Right renal pelvis (tissue), 4 donors: ENCODE measurements around the gene COX4I2. TPM values are rescaled to one million over a fixed set of nuclear protein-coding genes. Genes with fewer than 3 reads are reported as not detected.

Experiments
- DNase-seq, 4 donors: peaks; one replicate each; pipeline ENCODE4 v3.0.0-alpha.2; 2013; ENCODE audit warnings: low read depth in 4 of 4, low spot score in 3 of 4, missing footprints in 1 of 4
- polyA plus RNA-seq, 4 donors: library from polyadenylated mRNA; unstranded; fragments of 120-200 nt; gene quantifications; one replicate each; pipeline ENCODE4 v1.2.1, GENCODE V29; 2013; ENCODE audit not compliant: insufficient read length in 4 of 4

The COX4I2 gene
- polyA plus RNA-seq, 4 donors, result 1.8 to 3.2 (median 2.2) TPM

GRCh38 chr20:31673943-31674463 lies 36.3 kb downstream of the COX4I2 start:
- DNase-seq, result no peak

GRCh38 chr20:31674895-31675827 lies 37.4 kb downstream of the COX4I2 start:
- DNase-seq, result no peak

- no peak for DNase-seq
These were observed 38.3 kb downstream of the COX4I2 start for GRCh38 chr20:31675828-31676608.

GRCh38 chr20:31676609-31676989 lies 38.9 kb downstream of the COX4I2 start:
- no peak for DNase-seq

- DNase-seq, result no peak
These were observed 40.0 kb downstream of the COX4I2 start for GRCh38 chr20:31677553-31678260.

- no peak for DNase-seq
These were observed 41.0 kb downstream of the COX4I2 start for GRCh38 chr20:31678389-31679356.

GRCh38 chr20:31679357-31680285 lies 41.9 kb downstream of the COX4I2 start:
- DNase-seq, result no peak

GRCh38 chr20:31680286-31681127 lies 42.8 kb downstream of the COX4I2 start:
- DNase-seq, result no peak

GRCh38 chr20:31681128-31681727 lies 43.5 kb downstream of the COX4I2 start:
- DNase-seq, result no peak

- DNase-seq, result no peak
These were observed 44.1 kb downstream of the COX4I2 start for GRCh38 chr20:31681769-31682168.

- DNase-seq, result no peak
These were observed 44.6 kb downstream of the COX4I2 start for GRCh38 chr20:31682352-31682751.

GRCh38 chr20:31682927-31683326 lies 45.2 kb downstream of the COX4I2 start:
- DNase-seq, result no peak

GRCh38 chr20:31684153-31685015 lies 46.7 kb downstream of the COX4I2 start:
- no peak for DNase-seq

- no peak for DNase-seq
These were observed 48.3 kb downstream of the COX4I2 start for GRCh38 chr20:31685853-31686643.

- DNase-seq, result no peak
These were observed 50.1 kb downstream of the COX4I2 start for GRCh38 chr20:31687777-31688176.
